GM12874 (cell line): Measurements from ENCODE around the gene ZFYVE28.

Source experiments
- CTCF ChIP-seq: IDR thresholded peaks from 2 replicates; pipeline ENCODE4 v1.5.1; 2011; ENCODE audit warnings: low read depth, mild to moderate bottlenecking, control low read depth, low read length, moderate library complexity; ENCODE audit not compliant: insufficient read depth

The ZFYVE28 gene

GRCh38 chr4:2390784-2391421 is 27.5 kb downstream of the ZFYVE28 start:
- no peak for TF ChIP-seq CTCF

- TF ChIP-seq CTCF, result no peak
Observed at GRCh38 chr4:2390146-2390545, 28.3 kb downstream of the ZFYVE28 start.

- TF ChIP-seq CTCF, result no peak
Observed at GRCh38 chr4:2389691-2390090, 28.8 kb downstream of the ZFYVE28 start.

GRCh38 chr4:2388429-2389182 is 29.8 kb downstream of the ZFYVE28 start:
- no peak for TF ChIP-seq CTCF

- TF ChIP-seq CTCF, result no peak
Observed at GRCh38 chr4:2387829-2388228, 30.6 kb downstream of the ZFYVE28 start.

GRCh38 chr4:2387218-2387617 is 31.2 kb downstream of the ZFYVE28 start:
- no peak for TF ChIP-seq CTCF

GRCh38 chr4:2386717-2387116 is 31.7 kb downstream of the ZFYVE28 start:
- no peak for TF ChIP-seq CTCF
